GM11168 (cell line): ENCODE data around the gene EGFL6.

Experiments used
- in situ Hi-C: fragments of 300-500 bp; cut with MboI; formaldehyde crosslinking; loops from one replicate; pipeline ENCODE4 v1.12.0; 2022; ENCODE audit warnings: low sequenced_read_pairs; ENCODE audit not compliant: unreplicated experiment

EGFL6 gene

DNA sequence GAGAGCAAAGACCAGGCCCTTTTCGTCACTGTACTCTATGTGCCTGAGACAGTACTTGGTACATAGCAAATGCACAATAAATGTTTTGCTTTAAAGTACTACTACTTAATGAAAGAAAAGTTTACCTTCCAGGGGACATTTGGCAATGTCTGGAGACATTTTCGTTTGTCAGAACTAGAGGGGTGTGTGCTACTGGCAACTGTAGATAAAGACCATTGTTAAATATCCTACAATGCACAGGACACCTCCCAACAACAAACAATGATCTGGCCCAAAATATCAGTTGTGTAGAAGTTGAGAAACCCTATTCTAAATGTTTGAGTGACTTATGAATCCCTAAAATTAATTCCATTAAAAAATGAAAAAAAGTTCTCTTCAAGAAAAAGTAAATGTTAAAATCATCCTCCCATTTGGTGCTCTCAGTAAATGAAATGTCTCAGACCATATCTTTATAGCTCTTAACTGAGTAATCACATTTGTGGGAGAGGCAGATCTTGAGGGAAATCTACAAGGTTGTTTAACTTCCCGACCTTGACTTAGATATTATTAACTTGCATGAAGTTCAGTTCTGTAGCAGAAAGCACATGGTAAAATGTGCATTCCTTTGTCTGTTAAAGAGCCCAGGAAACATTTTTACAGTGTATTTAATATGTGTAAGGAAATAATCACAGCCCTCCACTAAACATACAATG is 18.5 kb downstream of the EGFL6 start:
- in situ Hi-C loops, result no loop called here

DNA sequence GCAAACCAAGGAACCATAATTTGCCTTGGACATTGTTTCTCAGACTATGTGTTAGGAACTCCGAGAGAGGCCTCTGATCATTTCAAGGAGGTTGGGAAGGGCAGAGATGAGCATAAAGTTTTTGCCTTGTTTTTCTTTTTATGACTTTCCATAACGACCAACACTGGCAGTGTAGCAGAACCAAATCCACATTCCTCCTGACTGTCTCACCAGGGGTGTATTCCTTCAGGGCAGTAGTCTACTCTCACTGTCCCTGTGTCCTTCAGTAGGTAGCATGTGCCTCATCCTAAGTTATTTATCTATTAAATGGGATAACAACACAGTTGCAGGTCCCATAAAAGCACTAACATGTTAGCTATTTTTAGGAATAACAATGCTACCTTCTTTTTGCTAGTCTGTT is 20.8 kb downstream of the EGFL6 start:
- in situ Hi-C loops, result no loop called here

DNA sequence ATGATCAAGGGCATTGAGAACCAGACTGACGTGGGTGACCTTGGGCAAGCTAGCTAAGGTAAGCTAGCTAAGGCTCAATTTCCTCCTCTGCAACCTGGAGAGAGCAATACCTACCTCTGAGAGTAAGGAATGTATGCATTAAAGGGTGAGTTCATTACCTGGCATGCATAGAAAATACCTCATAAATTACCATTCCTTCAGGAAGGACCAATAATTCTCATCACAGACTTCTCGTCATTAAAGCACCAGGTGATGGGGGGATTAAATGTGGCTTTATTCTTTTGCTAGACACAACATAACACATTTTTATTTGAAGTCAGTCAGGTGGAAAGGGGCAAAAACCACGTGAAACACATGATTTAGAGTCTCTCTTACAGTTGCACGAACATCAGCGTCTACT is 21.5 kb downstream of the EGFL6 start:
- in situ Hi-C loops, result no loop called here

DNA sequence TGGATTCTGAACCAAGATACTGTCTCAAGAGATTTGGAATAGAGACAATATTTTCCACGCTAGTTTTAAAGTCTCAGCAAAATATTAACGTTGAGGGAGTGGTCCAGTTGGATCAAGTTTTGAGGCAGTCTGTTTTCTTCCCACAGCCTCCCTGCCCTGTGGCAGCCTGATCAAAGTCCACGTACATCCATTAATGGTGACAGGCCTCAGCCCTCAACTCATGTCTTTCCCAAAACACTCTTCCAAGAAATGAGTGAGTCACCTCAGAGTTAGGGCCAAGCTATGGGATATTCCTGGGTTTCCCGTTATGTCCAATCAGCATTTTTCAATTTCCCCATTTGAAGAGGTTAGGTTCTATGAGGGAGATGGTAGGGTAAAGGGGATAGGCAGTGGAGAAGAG is 28.5 kb downstream of the EGFL6 start:
- in situ Hi-C loops, result no loop called here

DNA sequence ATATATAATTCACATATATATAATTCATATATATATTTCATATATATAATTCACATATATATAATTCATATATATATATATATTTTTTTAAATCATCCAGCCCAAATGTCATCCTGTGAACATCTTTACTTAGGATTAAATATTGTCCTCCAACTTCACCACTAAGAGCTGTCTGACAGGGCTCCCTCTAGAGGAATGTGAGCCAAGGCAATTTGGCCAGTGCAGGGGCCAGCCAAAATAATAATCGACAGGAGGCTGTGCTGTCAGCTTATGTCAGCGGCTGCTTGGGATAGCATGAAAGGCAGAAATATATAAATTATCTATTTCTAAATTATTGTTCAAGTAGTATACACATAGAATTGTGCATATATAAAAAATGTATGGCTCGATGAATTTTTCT is 29.5 kb downstream of the EGFL6 start:
- in situ Hi-C loops, result no loop called here

DNA sequence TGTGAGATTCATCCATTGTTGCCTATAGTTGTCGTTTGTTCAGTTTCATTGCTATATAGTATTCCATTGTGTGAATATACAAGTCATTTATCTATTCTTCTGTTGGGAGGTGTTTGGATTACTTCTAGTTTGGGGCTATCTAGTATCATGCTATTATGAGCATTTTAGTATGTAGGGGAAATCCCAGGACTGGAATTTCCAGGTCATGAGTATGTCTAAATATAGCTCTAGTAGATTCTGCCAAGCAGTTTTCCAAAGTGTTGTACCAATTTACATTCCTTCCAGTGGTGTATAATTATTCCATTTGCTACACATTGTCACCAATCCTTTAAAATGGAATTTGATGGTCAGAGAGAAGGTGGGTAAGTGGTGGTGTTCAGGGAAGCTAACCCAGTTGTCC is 30.1 kb downstream of the EGFL6 start:
- in situ Hi-C loops, result no loop called here

DNA sequence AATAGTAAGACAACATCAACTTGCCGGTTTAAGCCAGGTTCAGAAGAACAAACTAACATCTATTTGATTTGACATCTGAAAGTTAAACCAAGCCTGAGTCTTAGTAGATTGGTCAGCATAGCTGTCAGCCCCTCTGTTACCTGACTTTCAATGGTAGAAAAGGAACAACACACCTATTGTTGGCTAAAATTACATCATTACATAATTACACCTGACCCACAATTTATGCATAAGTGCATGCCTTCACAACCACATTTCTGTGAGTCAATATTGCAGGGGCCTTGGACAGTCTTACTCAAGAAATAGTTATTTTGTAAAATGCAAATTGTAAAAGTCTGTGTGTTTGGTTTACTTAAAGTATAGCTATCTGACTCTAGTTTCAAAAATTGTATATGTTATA is 36.2 kb downstream of the EGFL6 start:
- in situ Hi-C loops, result no loop called here

DNA sequence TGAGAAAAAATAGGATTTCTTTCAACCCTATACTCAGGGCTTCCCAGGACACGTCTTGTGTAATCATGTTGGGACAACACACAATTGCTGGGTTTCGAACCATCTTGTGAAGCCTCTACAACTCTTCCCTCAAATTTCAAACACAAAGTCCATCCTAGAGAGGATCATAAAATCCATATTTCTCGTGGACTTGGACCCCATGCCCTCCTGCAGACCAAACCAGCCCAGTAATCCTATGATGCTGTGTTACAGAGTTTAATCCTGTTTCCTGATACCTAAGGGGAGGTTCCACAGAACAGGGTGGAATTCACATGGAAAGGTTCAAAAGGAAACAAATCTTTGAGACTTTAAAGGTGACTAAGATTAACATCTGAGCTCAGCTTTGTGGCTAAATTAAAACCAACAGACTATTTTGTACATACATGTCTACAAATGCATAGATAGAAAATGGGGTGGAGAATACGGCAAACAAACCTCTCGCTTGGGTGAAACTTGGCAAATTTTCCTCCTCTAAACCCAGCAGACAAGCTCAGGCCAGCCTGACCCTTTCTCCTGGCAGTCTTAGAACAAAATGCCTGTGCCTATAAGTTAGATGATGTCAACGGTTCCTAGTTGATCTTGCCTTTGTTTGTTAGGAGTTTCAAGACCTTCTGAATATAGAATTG is 38.1 kb downstream of the EGFL6 start:
- in situ Hi-C loops, result no loop called here

DNA sequence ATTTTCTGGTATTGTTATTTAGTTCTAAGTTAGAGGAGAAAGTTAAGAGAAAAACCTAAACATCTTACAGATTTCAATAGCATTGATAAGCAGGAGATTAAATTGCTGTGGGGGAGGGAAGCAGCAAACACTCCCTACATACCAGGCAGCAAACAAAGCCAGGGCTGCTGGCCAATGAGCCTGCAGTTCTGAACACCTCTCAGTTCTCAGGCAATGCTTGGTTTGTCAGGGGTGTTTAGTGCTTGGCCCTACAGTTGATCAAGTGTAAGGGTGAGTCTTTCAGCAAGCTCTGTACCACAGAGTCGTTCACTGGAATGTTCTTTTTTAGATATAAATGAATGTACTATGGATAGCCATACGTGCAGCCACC is 38.6 kb downstream of the EGFL6 start:
- in situ Hi-C loops, result no loop called here

DNA sequence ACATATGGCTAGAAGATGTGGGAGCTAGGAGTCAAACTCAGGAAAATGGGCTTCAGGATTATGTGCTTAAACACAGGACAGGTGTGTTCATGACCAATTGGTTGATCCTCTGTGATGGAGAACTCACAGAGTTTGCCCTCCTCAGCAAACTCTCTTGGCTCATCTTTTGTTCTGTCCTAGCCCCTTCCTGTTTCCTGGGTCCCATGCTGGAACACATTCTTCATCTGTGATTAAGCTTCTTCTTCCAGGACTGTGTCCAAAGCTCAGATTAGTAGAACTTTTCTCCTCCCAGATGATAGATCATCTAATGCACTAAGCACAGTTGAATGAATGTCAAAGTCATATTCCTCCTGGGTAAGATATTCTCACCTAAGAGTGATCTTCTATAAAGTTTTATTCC is 44.8 kb downstream of the EGFL6 start:
- in situ Hi-C loops, result no loop called here

DNA sequence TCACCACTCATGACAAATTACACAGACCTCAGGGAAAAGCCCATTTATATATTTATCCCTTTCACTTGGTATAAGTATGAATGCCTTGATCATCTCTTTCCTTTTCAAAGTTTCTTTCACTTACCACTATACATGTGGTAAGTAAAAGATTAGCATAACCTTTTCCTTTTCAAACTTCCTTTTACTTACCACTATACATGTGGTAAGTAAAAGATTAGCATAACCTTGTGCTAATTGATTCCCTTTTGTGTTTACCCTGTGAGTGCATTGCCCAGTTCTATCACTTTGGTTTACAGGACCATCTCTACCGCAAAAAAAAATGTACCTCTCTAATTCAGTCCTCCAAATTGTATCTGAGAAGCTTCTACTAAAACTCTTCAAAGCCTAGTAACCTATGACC is 50.8 kb downstream of the EGFL6 start:
- in situ Hi-C loops, result no loop called here

DNA sequence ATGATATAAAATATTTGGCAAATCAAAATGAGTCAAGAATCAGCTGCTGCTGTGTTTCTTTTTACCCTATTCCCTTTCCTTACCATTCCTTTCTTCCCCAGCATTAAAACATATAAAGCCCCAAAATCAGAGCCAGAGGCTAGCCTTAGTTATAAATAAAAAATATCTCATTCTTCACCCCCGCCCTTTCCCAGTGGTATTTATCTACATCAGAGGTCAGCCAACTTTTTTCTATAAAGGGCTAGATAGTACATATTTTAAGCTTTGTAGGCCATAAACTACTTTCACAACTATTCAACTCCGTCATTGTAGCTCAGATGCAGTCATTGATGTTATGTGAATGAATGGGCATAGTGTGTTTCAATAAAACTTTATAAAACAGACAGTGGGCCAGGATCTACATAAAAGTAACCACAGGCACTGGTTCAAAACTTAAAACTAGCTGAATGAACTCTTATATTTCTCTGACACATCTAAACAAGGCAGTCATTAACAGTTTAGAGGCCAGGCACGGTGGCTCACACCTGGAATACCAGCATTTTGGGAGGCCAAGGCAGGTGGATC is 53.1 kb downstream of the EGFL6 start:
- in situ Hi-C loops, result no loop called here

DNA sequence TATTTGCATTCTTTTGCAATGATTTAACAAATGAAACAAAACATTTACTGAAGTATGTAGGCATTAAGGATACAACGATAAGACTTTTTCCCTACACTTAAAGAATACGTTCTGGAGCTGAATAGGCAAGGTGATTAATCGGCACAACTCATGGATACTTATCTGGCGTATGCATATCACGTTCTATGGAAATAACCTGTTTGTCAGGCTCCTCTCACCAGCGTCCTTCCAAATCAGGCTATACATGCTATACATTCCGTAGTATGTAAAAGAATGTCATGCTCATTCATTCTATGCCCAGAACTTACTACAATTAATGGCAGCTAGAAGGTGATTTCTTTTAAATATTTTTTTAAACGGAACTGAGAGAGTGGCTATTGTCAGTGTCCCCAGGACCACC is 57.9 kb downstream of the EGFL6 start:
- in situ Hi-C loops, result loop anchor here (25.0 kb wide), 1 partner anchor 715 kb away; the partner anchor contains the start of gene TLR8

DNA sequence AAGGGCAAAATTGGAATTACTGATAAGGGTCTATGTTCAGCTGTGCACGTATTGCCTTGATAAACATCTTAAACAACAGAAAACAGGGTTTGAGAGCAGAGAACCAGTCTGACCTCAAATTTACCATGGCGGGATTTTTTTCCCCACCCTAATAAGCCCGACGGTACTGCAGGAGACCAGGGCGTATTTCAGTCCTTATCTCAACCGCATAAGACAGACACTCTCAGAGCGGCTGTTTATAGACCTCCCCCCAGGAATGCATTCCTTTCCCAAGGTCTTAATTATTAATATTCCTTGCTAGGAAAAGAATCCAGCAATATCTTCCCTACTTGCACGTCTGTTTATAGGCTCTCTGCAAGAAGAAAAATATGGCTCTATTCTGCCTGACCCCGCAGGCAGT is 67.8 kb downstream of the EGFL6 start:
- in situ Hi-C loops, result loop anchor here (25.0 kb wide), 1 partner anchor 725 kb away; the partner anchor contains the start of gene TLR8

DNA sequence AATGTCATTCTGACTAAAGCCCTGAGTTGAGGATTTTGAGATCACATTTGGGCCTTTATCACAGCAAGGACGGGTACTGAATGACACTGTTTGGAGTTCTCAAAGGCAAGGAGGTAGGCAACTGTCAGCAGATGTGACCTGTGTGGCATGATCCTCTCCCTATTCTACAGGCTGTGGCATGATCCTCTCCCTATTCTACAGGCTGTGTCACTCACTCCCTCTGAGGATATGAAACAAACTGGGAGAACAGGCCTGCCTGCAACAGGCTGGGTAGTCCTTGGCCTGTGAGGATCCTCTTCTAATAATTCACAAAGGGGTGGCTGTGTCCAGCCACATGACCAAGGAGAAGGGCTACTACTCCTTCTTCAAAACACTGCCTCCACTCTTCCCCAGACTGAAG is 68.6 kb downstream of the EGFL6 start:
- in situ Hi-C loops, result loop anchor here (25.0 kb wide), 1 partner anchor 726 kb away; the partner anchor contains the start of gene TLR8

DNA sequence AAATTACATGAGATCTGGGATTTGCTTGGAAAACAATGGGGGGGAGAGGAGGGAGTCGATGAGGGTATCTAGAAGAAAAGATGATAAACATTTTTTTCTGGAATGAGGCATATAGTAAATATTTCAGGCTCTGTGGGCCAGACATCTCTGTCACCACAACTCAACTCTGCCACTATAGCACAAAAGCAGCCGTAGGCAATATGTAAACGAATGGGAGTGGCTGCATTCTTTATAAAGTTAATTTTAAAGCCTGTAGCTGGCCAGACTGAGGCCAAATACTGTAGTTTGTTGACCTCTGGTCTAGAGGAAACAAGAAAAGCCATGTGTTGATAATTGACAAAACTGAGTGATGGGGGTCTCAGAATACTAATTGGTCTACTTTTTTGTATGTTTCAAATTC is 69.4 kb downstream of the EGFL6 start:
- in situ Hi-C loops, result loop anchor here (25.0 kb wide), 1 partner anchor 727 kb away; the partner anchor contains the start of gene TLR8

DNA sequence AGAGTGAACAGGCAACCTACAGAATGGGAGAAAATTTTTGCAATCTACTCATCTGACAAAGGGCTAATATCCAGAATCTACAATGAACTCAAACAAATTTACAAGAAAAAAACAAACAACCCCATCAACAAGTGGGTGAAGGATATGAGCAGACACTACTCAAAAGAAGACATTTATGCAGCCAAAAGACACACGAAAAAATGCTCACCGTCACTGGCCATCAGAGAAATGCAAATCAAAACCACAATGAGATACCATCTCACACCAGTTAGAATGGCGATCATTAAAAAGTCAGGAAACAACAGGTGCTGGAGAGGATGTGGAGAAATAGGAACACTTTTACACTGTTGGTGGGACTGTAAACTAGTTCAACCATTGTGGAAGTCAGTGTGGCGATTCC is 72.3 kb downstream of the EGFL6 start:
- in situ Hi-C loops, result loop anchor here (25.0 kb wide), 1 partner anchor 729 kb away; the partner anchor contains the start of gene TLR8

DNA sequence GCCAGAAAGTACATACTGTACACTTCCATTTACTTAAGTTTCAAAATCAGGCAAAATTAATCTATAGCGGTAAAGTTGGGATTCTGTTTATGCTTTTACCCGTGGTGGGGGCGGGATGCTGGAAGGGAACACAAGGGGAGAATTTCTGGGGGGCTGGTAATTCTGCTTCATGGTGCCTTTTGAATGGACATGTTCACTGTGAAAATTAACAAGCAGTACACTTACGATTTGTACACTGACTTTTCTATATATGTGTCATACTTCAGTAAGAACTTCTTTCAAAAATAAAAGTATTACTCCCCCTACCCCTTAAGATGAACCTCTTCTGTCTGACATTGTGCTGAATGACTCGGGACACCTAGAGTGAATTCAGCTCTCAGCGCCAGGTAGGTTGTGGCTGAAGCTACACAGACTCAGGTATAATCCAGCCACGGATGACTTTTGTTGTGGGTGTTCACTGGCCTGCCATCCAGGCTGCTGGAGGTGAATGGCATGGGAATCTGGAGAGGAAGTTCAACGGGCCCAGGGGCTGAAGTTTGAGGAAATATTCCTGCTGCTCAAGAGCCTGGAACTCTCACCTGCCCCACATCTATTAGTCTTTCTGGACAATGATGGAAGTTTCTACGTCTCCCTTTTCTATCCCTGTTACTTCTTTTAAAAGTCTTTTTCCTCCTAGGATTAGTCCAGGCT is 76.2 kb downstream of the EGFL6 start:
- in situ Hi-C loops, result loop anchor here (5.0 to 25.0 kb wide), 2 partner anchors 138 to 733 kb away; partner anchors contain the start of gene TLR8

DNA sequence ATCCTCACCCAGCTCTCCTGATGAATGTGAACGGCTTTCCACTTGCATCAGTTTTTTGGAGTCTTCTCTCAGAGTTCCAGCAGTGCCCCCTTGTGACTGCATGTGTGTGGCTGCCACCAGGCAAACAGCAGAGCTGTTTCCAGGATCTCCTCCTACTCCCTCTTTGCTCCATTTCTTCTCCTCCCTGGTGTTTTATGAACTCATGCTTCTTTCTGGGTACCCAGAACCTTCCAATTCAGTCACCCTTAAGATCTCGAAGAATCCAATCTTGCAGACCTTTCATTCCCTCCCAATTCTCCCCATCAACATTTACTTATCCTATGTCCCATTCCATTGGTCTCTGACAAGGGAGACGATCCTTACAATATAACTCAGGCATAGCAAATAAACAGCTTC is 76.8 kb downstream of the EGFL6 start:
- in situ Hi-C loops, result loop anchor here (5.0 to 25.0 kb wide), 2 partner anchors 139 to 734 kb away; partner anchors contain the start of gene TLR8

DNA sequence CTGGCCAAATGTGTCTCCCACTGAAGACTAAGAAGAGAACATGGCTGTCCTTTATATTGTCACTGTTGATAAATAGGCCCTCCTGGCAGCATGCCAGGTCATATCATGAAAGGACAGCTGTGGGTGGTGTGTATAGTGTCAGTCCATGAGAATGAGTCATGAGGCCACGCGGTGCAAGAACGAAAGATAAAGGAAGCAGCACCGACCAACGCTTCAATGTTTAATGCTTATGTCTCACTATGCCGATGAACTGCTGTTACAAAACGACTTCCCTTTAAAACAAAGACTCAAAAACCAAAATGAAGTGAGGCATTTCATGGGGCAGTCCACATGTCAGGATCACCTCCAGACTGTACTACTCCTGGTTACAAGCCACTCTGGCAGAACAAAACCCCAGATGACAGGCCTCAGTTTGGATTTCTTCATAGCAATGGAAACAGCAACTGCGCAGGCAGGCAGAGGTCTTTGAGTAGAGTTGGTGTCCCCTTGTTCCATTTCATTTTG is 78.4 kb downstream of the EGFL6 start:
- in situ Hi-C loops, result loop anchor here (5.0 to 25.0 kb wide), 2 partner anchors 140 to 735 kb away; partner anchors contain the start of gene TLR8
